HFF-Myc (cell line): Measurements from ENCODE around the gene PDE9A.

ENCODE experiments used
- DNase-seq: peaks from one replicate; pipeline ENCODE4 v3.0.0-alpha.2; 2011; ENCODE audit warnings: low read depth; ENCODE audit errors: extremely low read depth
- H3K4me3 ChIP-seq: replicated peaks from 2 replicates; pipeline ENCODE4 v1.5.1; 2011; ENCODE audit warnings: low read depth, mild to moderate bottlenecking, control low read depth, low read length
- CTCF ChIP-seq: IDR thresholded peaks from 2 replicates; pipeline ENCODE4 v1.5.1; 2012; ENCODE audit warnings: mild to moderate bottlenecking, low read depth, low read length, control low read depth; ENCODE audit errors: missing control alignments

PDE9A gene

GRCh38 chr21:42635848-42636519 is 17.4 kb upstream of the PDE9A start:
- no peak for DNase-seq
- no peak for TF ChIP-seq CTCF
- H3K4me3 ChIP-seq: no peak overlapping the region

GRCh38 chr21:42636520-42637266 is 16.7 kb upstream of the PDE9A start:
- DNase-seq: no peak
- TF ChIP-seq CTCF: no peak
- no peak overlapping the region for H3K4me3 ChIP-seq

- no peak overlapping the region for H3K4me3 ChIP-seq
- no peak for DNase-seq
- TF ChIP-seq CTCF: no peak
These were observed 16.0 kb upstream of the PDE9A start for GRCh38 chr21:42637267-42638041.

GRCh38 chr21:42638266-42638863 is 15.1 kb upstream of the PDE9A start:
- TF ChIP-seq CTCF: no peak
- DNase-seq: no peak
- H3K4me3 ChIP-seq: no peak overlapping the region

- DNase-seq: no peak
- H3K4me3 ChIP-seq: no peak overlapping the region
- TF ChIP-seq CTCF: no peak
These were observed 13.7 kb upstream of the PDE9A start for GRCh38 chr21:42639646-42640152.

DNA sequence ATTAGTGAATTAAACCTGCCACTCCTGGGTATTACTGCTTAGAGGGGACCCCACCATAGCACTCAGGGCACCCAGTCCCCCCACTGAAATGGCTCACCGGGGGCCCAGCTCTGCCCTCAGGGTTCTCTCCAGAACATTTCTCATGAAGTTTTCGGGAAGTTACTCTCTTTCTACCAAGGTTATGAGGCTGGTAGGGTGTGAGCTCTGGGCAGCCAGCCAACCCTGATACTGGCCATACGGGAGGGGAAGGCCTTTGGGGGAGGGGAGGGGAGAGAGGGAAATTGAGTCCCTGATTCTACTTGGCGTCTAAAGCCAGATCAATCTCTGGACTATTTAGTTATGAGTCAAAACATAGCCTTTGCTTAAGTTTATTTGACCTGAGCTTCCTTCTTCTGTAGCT is 12.9 kb upstream of the PDE9A start:
- no peak for TF ChIP-seq CTCF
- no peak overlapping the region for H3K4me3 ChIP-seq
- no peak for DNase-seq
